Measurements from ENCODE around the gene COX10. TPM values are rescaled to one million over a fixed set of nuclear protein-coding genes. Genes with fewer than 3 reads are reported as not detected.
"Not testable (repeated sequence)": the region's sequence is repeated elsewhere in the genome, so short reads cannot be mapped to it uniquely, and the experiment has no call there.

Gene COX10
- total RNA-seq, 1 donor from 2014 or later, result 10.5 TPM

GRCh38 chr17:14121952-14122351 lies 52.6 kb downstream of the COX10 start:
- DNase-seq (ENCODE audit: low read depth, low spot score), result no peak

- no peak for DNase-seq (ENCODE audit: low read depth, low spot score)
These were observed 54.4 kb downstream of the COX10 start for GRCh38 chr17:14123619-14124278.

- DNase-seq (ENCODE audit: low read depth, low spot score), result no peak
These were observed 55.5 kb downstream of the COX10 start for GRCh38 chr17:14124854-14125253.

- DNase-seq (ENCODE audit: low read depth, low spot score), result no peak
These were observed 56.3 kb downstream of the COX10 start for GRCh38 chr17:14125518-14126137.

- no peak for DNase-seq (ENCODE audit: low read depth, low spot score)
These were observed 63.8 kb downstream of the COX10 start for GRCh38 chr17:14133104-14133503.

- DNase-seq (ENCODE audit: low read depth, low spot score), result no peak
These were observed 65.2 kb downstream of the COX10 start for GRCh38 chr17:14134456-14134855.

GRCh38 chr17:14135906-14136590 lies 66.7 kb downstream of the COX10 start:
- DNase-seq (ENCODE audit: low read depth, low spot score), result no peak

- DNase-seq (ENCODE audit: low read depth, low spot score), result no peak
These were observed 69.3 kb downstream of the COX10 start for GRCh38 chr17:14138649-14139048.

- no peak for DNase-seq (ENCODE audit: low read depth, low spot score)
These were observed 74.4 kb downstream of the COX10 start for GRCh38 chr17:14143688-14144087.

GRCh38 chr17:14144508-14144907 lies 75.2 kb downstream of the COX10 start:
- DNase-seq (ENCODE audit: low read depth, low spot score), result no peak

- no peak for DNase-seq (ENCODE audit: low read depth, low spot score)
These were observed 80.4 kb downstream of the COX10 start for GRCh38 chr17:14149751-14150150.

GRCh38 chr17:14150619-14151018 lies 81.3 kb downstream of the COX10 start:
- DNase-seq (ENCODE audit: low read depth, low spot score), result no peak

GRCh38 chr17:14152721-14153120 lies 83.4 kb downstream of the COX10 start:
- DNase-seq (ENCODE audit: low read depth, low spot score), result no peak

- no peak for DNase-seq (ENCODE audit: low read depth, low spot score)
These were observed 84.1 kb downstream of the COX10 start for GRCh38 chr17:14153374-14153773.

- no peak for DNase-seq (ENCODE audit: low read depth, low spot score)
These were observed 87.4 kb downstream of the COX10 start for GRCh38 chr17:14156689-14157088.

- no peak for DNase-seq (ENCODE audit: low read depth, low spot score)
These were observed 88.5 kb downstream of the COX10 start for GRCh38 chr17:14157822-14158221.

GRCh38 chr17:14158707-14159106 lies 89.4 kb downstream of the COX10 start:
- no peak for DNase-seq (ENCODE audit: low read depth, low spot score)

- DNase-seq (ENCODE audit: low read depth, low spot score), result no peak
These were observed 92.1 kb downstream of the COX10 start for GRCh38 chr17:14161419-14161818.

GRCh38 chr17:14165616-14166015 lies 96.3 kb downstream of the COX10 start:
- DNase-seq (ENCODE audit: low read depth, low spot score), result no peak

- DNase-seq (ENCODE audit: low read depth, low spot score), result not testable (repeated sequence)
These were observed 98.5 kb downstream of the COX10 start for GRCh38 chr17:14167831-14168230.

- no peak for DNase-seq (ENCODE audit: low read depth, low spot score)
These were observed 99.3 kb downstream of the COX10 start for GRCh38 chr17:14168582-14168981.

- no peak for DNase-seq (ENCODE audit: low read depth, low spot score)
These were observed 100.0 kb downstream of the COX10 start for GRCh38 chr17:14169287-14169686.

GRCh38 chr17:14169901-14170300 lies 100.6 kb downstream of the COX10 start:
- DNase-seq (ENCODE audit: low read depth, low spot score), result no peak
